NCI-H2196 (cell line): Measurements from ENCODE around the gene C19orf12.
A peak's percentile ranks its signal among the peaks of the same experiment; 100 is the strongest.

ENCODE experiments used
- DNase-seq: peaks from one replicate; lab custom pipeline; 2025; ENCODE audit not compliant: unreplicated experiment; lab: John Stamatoyannopoulos, UW

The C19orf12 gene

GRCh38 chr19:29714953-29715700 lies at the start of gene C19orf12:
TSS of gene C19orf12 (minus strand) at chr19:29715261. CDS start at chr19:29708413, 6,848 bp downstream.
- peak; percentile 53 for DNase-seq

- DNase-seq, result no peak
These were observed 49.3 kb upstream of the C19orf12 start for GRCh38 chr19:29764361-29764760.

- DNase-seq, result no peak
These were observed 48.1 kb upstream of the C19orf12 start for GRCh38 chr19:29763196-29763595.

GRCh38 chr19:29761575-29762232 lies 46.6 kb upstream of the C19orf12 start:
- DNase-seq, result no peak

- DNase-seq, result no peak
These were observed 45.9 kb upstream of the C19orf12 start for GRCh38 chr19:29760752-29761502.

- no peak for DNase-seq
These were observed 44.3 kb upstream of the C19orf12 start for GRCh38 chr19:29759359-29759758.

GRCh38 chr19:29758863-29759262 lies 43.8 kb upstream of the C19orf12 start:
- DNase-seq, result no peak

- no peak for DNase-seq
These were observed 42.5 kb upstream of the C19orf12 start for GRCh38 chr19:29757551-29757950.

- no peak for DNase-seq
These were observed 38.9 kb upstream of the C19orf12 start for GRCh38 chr19:29753934-29754305.

GRCh38 chr19:29753190-29753933 lies 38.3 kb upstream of the C19orf12 start:
- no peak for DNase-seq

- DNase-seq, result no peak
These were observed 37.5 kb upstream of the C19orf12 start for GRCh38 chr19:29752450-29753025.

GRCh38 chr19:29751932-29752331 lies 36.9 kb upstream of the C19orf12 start:
- DNase-seq, result no peak

- DNase-seq, result no peak
These were observed 34.9 kb upstream of the C19orf12 start for GRCh38 chr19:29750001-29750400.

GRCh38 chr19:29748996-29749849 lies 34.2 kb upstream of the C19orf12 start:
- DNase-seq, result no peak

GRCh38 chr19:29745253-29745652 lies 30.2 kb upstream of the C19orf12 start:
- DNase-seq, result no peak

- DNase-seq, result no peak
These were observed 28.6 kb upstream of the C19orf12 start for GRCh38 chr19:29743681-29744080.

GRCh38 chr19:29741776-29742175 lies 26.7 kb upstream of the C19orf12 start:
- DNase-seq, result no peak

GRCh38 chr19:29741226-29741625 lies 26.2 kb upstream of the C19orf12 start:
- DNase-seq, result no peak

GRCh38 chr19:29737461-29738000 lies 22.5 kb upstream of the C19orf12 start:
- no peak for DNase-seq

GRCh38 chr19:29735829-29736228 lies 20.8 kb upstream of the C19orf12 start:
- no peak for DNase-seq
